A549 (cell line): ENCODE results near the gene THEM5.

Experiments
- MYC ChIP-seq: IDR thresholded peaks from 2 replicates; pipeline ENCODE4 v1.6.1; 2012; ENCODE audit warnings: mild to moderate bottlenecking, inconsistent platforms, low read length, improper control_type of control experiment, borderline replicate concordance
- POLR2A ChIP-seq: IDR thresholded peaks from 2 replicates; pipeline ENCODE4 v1.6.1; 2012; ENCODE audit warnings: mild to moderate bottlenecking, low read length
- RAD21 ChIP-seq, 2 experiments: fragments of >200 bp in 1 of 2; sonication (Bioruptor Twin) in 1 of 2; formaldehyde crosslinking in 1 of 2; IDR thresholded peaks in 1 of 2; conservative IDR thresholded peaks in 1 of 2; 2 replicates in 1 of 2; 3 replicates in 1 of 2; pipeline ENCODE4 v1.6.1; 2012 to 2018; ENCODE audit warnings: inconsistent platforms in 1 of 2
- TF ChIP-seq, protein P1 (sequence below): fragments of >200 bp; sonication (Bioruptor Twin); formaldehyde crosslinking; IDR thresholded peaks from 3 replicates; pipeline ENCODE4 v1.5.1; 2016

- TF ChIP-seq, protein P1, sequence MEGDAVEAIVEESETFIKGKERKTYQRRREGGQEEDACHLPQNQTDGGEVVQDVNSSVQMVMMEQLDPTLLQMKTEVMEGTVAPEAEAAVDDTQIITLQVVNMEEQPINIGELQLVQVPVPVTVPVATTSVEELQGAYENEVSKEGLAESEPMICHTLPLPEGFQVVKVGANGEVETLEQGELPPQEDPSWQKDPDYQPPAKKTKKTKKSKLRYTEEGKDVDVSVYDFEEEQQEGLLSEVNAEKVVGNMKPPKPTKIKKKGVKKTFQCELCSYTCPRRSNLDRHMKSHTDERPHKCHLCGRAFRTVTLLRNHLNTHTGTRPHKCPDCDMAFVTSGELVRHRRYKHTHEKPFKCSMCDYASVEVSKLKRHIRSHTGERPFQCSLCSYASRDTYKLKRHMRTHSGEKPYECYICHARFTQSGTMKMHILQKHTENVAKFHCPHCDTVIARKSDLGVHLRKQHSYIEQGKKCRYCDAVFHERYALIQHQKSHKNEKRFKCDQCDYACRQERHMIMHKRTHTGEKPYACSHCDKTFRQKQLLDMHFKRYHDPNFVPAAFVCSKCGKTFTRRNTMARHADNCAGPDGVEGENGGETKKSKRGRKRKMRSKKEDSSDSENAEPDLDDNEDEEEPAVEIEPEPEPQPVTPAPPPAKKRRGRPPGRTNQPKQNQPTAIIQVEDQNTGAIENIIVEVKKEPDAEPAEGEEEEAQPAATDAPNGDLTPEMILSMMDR = no peak
- TF ChIP-seq POLR2A (no peak), RAD21 (conservative IDR thresholded peaks at IDR 0.05 in 1 of 2, IDR thresholded peaks at IDR 0.05 in 1 of 2) (no peak), MYC (no peak)
Measured at GRCh38 chr1:151832318-151832980, 21.1 kb downstream of the THEM5 start.
